Naive thymus-derived CD4-positive, alpha-beta T cell (primary cell): ENCODE results near the gene SFXN5. TPM values are rescaled to one million over a fixed set of nuclear protein-coding genes. Genes with fewer than 3 reads are reported as not detected.

Experiments
- ATAC-seq: fragments of 150-1000 bp; cut with Tn5 transposase; 2 replicates; pipeline ENCODE4 v1.10.0; 2021; ENCODE audit warnings: mild to moderate bottlenecking, moderate library complexity
- CTCF ChIA-PET: fragments of 350-600 bp; sonication (Branson Sonifier 250); formaldehyde crosslinking; loops from one replicate; lab custom pipeline; 2021; ENCODE audit warnings: antibody characterized with exemption; lab: Charles Lee
- POLR2A ChIA-PET: fragments of 350-600 bp; sonication (Branson Sonifier 250); formaldehyde crosslinking; loops from one replicate; lab custom pipeline; 2021; ENCODE audit warnings: antibody characterized with exemption, inconsistent platforms; lab: Charles Lee
- DNase-seq, 9 donors: peaks; one replicate each; pipeline versions ENCODE4 v3.0.0 to v3.0.0-alpha.2; 2020 to 2022; ENCODE audit warnings: mixed read lengths in 1 of 9
- H3K27ac ChIP-seq: one replicate; pipeline ENCODE4 v1.7.0; 2013; ENCODE audit warnings: mild to moderate bottlenecking, low read depth, low read length, moderate library complexity
- H3K27me3 ChIP-seq, 2 donors: one replicate each; pipeline ENCODE4 v1.7.0; 2013; ENCODE audit warnings: low read length in 2 of 2, mild to moderate bottlenecking in 2 of 2, moderate library complexity in 2 of 2; ENCODE audit not compliant: control insufficient read depth in 2 of 2, insufficient read depth in 2 of 2
- H3K36me3 ChIP-seq, 3 experiments: 1 replicate in 2 of 3; 2 replicates in 1 of 3; pipeline ENCODE4 v1.7.0; 2013; ENCODE audit warnings: low read length in 3 of 3, mild to moderate bottlenecking in 3 of 3, moderate library complexity in 1 of 3; ENCODE audit not compliant: insufficient read depth in 3 of 3, control insufficient read depth in 2 of 3
- H3K4me1 ChIP-seq, 2 donors: one replicate each; pipeline ENCODE4 v1.7.0; 2013; ENCODE audit warnings: low read length in 2 of 2, mild to moderate bottlenecking in 2 of 2, moderate library complexity in 1 of 2; ENCODE audit not compliant: control insufficient read depth in 2 of 2, insufficient read depth in 2 of 2
- H3K4me3 ChIP-seq: 2 replicates; pipeline ENCODE4 v1.7.0; 2013; ENCODE audit warnings: mild to moderate bottlenecking, low read length
- H3K9me3 ChIP-seq, 3 experiments: 1 replicate in 2 of 3; 2 replicates in 1 of 3; pipeline ENCODE4 v1.7.0; 2013; ENCODE audit warnings: low read length in 3 of 3; ENCODE audit not compliant: control insufficient read depth in 2 of 3
- H3K27ac Mint-ChIP-seq, 9 donors: one replicate each; pipeline ENCODE4 v1.8.0; 2020 to 2022; ENCODE audit warnings: mixed read lengths in 9 of 9, mild to moderate bottlenecking in 8 of 9, moderate library complexity in 5 of 9, inconsistent platforms in 2 of 9
- H3K27me3 Mint-ChIP-seq, 5 donors: one replicate each; pipeline ENCODE4 v1.8.0; 2021 to 2022; ENCODE audit warnings: mixed read lengths in 5 of 5, mild to moderate bottlenecking in 1 of 5
- H3K36me3 Mint-ChIP-seq, 5 donors: one replicate each; pipeline ENCODE4 v1.8.0; 2020 to 2022; ENCODE audit warnings: mixed read lengths in 5 of 5, mild to moderate bottlenecking in 3 of 5, inconsistent platforms in 1 of 5
- H3K4me1 Mint-ChIP-seq, 7 donors: one replicate each; pipeline ENCODE4 v1.8.0; 2020 to 2022; ENCODE audit warnings: mixed read lengths in 7 of 7, mild to moderate bottlenecking in 3 of 7, inconsistent platforms in 1 of 7
- H3K4me3 Mint-ChIP-seq, 10 donors: one replicate each; pipeline ENCODE4 v1.8.0; 2020 to 2022; ENCODE audit warnings: mild to moderate bottlenecking in 10 of 10, mixed read lengths in 10 of 10, moderate library complexity in 6 of 10, inconsistent platforms in 2 of 10
- H3K9me3 Mint-ChIP-seq, 11 donors: one replicate each; pipeline ENCODE4 v1.8.0; 2020 to 2022; ENCODE audit warnings: mixed read lengths in 11 of 11, mild to moderate bottlenecking in 4 of 11, inconsistent platforms in 1 of 11, moderate library complexity in 1 of 11
- intact Hi-C, 2 donors: fragments of 100-400 bp; cut with micrococcal nuclease; formaldehyde crosslinking; loops; one replicate each; pipeline ENCODE4 v1.15.1; 2023
- polyA plus RNA-seq, 2 donors: library from polyadenylated mRNA; unstranded; fragments of 300-500 nt; fragmentation: Illumina TruSeq; gene quantifications; one replicate each; pipeline ENCODE4 v1.2.3, GENCODE V29; 2021
- total RNA-seq, 6 experiments: library from RNA in 5 of 6; stranded (reverse) in 5 of 6; gene quantifications; 1 replicate in 5 of 6; 2 replicates in 1 of 6; pipeline ENCODE4 v1.2.3 and lab custom pipeline; 2021 to 2026

SFXN5 gene
- total and polyA plus RNA-seq, 7 experiments from 2014 or later, result 2.2 to 17.4 (median 9.1) TPM

- Mint-ChIP-seq H3K9me3 (peaks cover 0 to 3% (median 0%) of the 10 kb centered on the region in 11 donors), H3K27me3 (peaks cover 27 to 56% (median 34%) of the 10 kb centered on the region in 5 donors), H3K4me1 (peaks cover 0 to 13% (median 4%) of the 10 kb centered on the region in 7 donors), H3K27ac (no peak overlapping the region), H3K4me3 (peak overlapping the region in 2 of 10 donors; percentile 14 to 67), H3K36me3 (no peaks in the 10 kb centered on the region)
- peaks cover 8 to 33% of the 10 kb centered on the region in 2 donors for H3K27me3 ChIP-seq
- H3K9me3 ChIP-seq, result no peaks in the 10 kb centered on the region
- POLR2A ChIA-PET, result no interaction called here
- intact Hi-C loops, result no loop called here
- peak in 1 of 9 donors; percentile 3 for DNase-seq
- H3K27ac ChIP-seq, result no peak overlapping the region
- H3K4me3 ChIP-seq, result no peak overlapping the region
- H3K36me3 ChIP-seq, result no peaks in the 10 kb centered on the region
- no peak for ATAC-seq
- peaks cover 0 to 6% of the 10 kb centered on the region in 2 donors for H3K4me1 ChIP-seq
- CTCF ChIA-PET, result no interaction called here
Observed at GRCh38 chr2:72924353-72925240, 146.9 kb downstream of the SFXN5 start.

- H3K4me3 Mint-ChIP-seq, result peak overlapping the region in 3 of 10 donors; percentile 14 to 67 (median 36)
- H3K27me3 Mint-ChIP-seq, result peaks cover 33 to 63% (median 41%) of the 10 kb centered on the region in 5 donors
- intact Hi-C loops, result no loop called here
- Histone ChIP-seq H3K27ac (no peak overlapping the region), H3K27me3 (peaks cover 10 to 37% of the 10 kb centered on the region in 2 donors), H3K4me1 (peaks cover 0 to 6% of the 10 kb centered on the region in 2 donors), H3K4me3 (no peak overlapping the region), H3K9me3 (no peaks in the 10 kb centered on the region), H3K36me3 (no peaks in the 10 kb centered on the region)
- ATAC-seq (no peak), DNase-seq (no peak)
- H3K36me3 Mint-ChIP-seq, result no peaks in the 10 kb centered on the region
- peaks cover 0 to 3% (median 0%) of the 10 kb centered on the region in 11 donors for H3K9me3 Mint-ChIP-seq
- ChIA-PET POLR2A (no interaction called here), CTCF (no interaction called here)
- no peak overlapping the region for H3K27ac Mint-ChIP-seq
- H3K4me1 Mint-ChIP-seq, result peaks cover 0 to 17% (median 11%) of the 10 kb centered on the region in 7 donors
Observed at GRCh38 chr2:72923833-72924352, 147.6 kb downstream of the SFXN5 start.

- DNase-seq (no peak), ATAC-seq (no peak)
- no peaks in the 10 kb centered on the region for H3K36me3 ChIP-seq
- Mint-ChIP-seq H3K36me3 (no peaks in the 10 kb centered on the region), H3K27ac (no peak overlapping the region), H3K9me3 (peaks cover 0 to 3% (median 0%) of the 10 kb centered on the region in 11 donors), H3K4me1 (peaks cover 0 to 21% (median 16%) of the 10 kb centered on the region in 7 donors), H3K27me3 (peaks cover 36 to 72% (median 45%) of the 10 kb centered on the region in 5 donors), H3K4me3 (peak overlapping the region in 3 of 10 donors; percentile 8 to 31 (median 10))
- H3K27ac ChIP-seq, result no peak overlapping the region
- no peak overlapping the region for H3K4me3 ChIP-seq
- H3K9me3 ChIP-seq, result no peaks in the 10 kb centered on the region
- intact Hi-C loops, result no loop called here
- CTCF ChIA-PET, result no interaction called here
- H3K27me3 ChIP-seq, result peaks cover 12 to 37% of the 10 kb centered on the region in 2 donors
- H3K4me1 ChIP-seq, result peaks cover 7 to 12% of the 10 kb centered on the region in 2 donors
- POLR2A ChIA-PET, result no interaction called here
Observed at GRCh38 chr2:72921853-72922252, 149.7 kb downstream of the SFXN5 start.

GRCh38 chr2:72921088-72921851, 150.2 kb downstream of the SFXN5 start:
- DNase-seq (no peak), ATAC-seq (no peak)
- H3K27ac ChIP-seq, result no peak overlapping the region
- Mint-ChIP-seq H3K27ac (peak overlapping the region in 1 of 9 donors; percentile 18), H3K4me1 (peaks cover 0 to 21% (median 16%) of the 10 kb centered on the region in 7 donors), H3K36me3 (no peaks in the 10 kb centered on the region), H3K27me3 (peaks cover 37 to 78% (median 45%) of the 10 kb centered on the region in 5 donors), H3K4me3 (peak overlapping the region in 2 of 10 donors; percentile 22 to 29), H3K9me3 (peaks cover 0 to 3% (median 0%) of the 10 kb centered on the region in 11 donors)
- no peaks in the 10 kb centered on the region for H3K9me3 ChIP-seq
- H3K27me3 ChIP-seq, result peaks cover 16 to 39% of the 10 kb centered on the region in 2 donors
- peaks cover 13 to 16% of the 10 kb centered on the region in 2 donors for H3K4me1 ChIP-seq
- intact Hi-C loops, result no loop called here
- H3K4me3 ChIP-seq, result no peak overlapping the region
- ChIA-PET POLR2A (no interaction called here), CTCF (no interaction called here)
- H3K36me3 ChIP-seq, result no peaks in the 10 kb centered on the region

- H3K27ac Mint-ChIP-seq, result no peak overlapping the region
- H3K27ac ChIP-seq, result no peak overlapping the region
- H3K4me3 ChIP-seq, result no peak overlapping the region
- H3K36me3 ChIP-seq, result no peaks in the 10 kb centered on the region
- H3K4me3 Mint-ChIP-seq, result peak overlapping the region in 9 of 10 donors; percentile 35 to 71 (median 53)
- no peaks in the 10 kb centered on the region for H3K9me3 ChIP-seq
- H3K4me1 ChIP-seq, result peaks cover 13 to 20% of the 10 kb centered on the region in 2 donors
- CTCF ChIA-PET, result no interaction called here
- no peaks in the 10 kb centered on the region for H3K36me3 Mint-ChIP-seq
- H3K9me3 Mint-ChIP-seq, result peaks cover 0 to 3% (median 0%) of the 10 kb centered on the region in 11 donors
- DNase-seq (peak in 2 of 9 donors; percentile 19 to 33), ATAC-seq (no peak)
- peaks cover 0 to 22% (median 18%) of the 10 kb centered on the region in 7 donors for H3K4me1 Mint-ChIP-seq
- POLR2A ChIA-PET, result no interaction called here
- peaks cover 17 to 46% of the 10 kb centered on the region in 2 donors for H3K27me3 ChIP-seq
- H3K27me3 Mint-ChIP-seq, result peaks cover 39 to 80% (median 47%) of the 10 kb centered on the region in 5 donors
- intact Hi-C loops, result no loop called here
Observed at GRCh38 chr2:72920318-72921087, 151.0 kb downstream of the SFXN5 start.
